COLO668 (cell line): Measurements from ENCODE around the gene CFAP45.

Experiments
- DNase-seq: peaks from one replicate; lab custom pipeline; 2025; ENCODE audit not compliant: unreplicated experiment; lab: John Stamatoyannopoulos, UW

Gene CFAP45

GRCh38 chr1:159880430-159880829 lies 19.5 kb downstream of the CFAP45 start:
- DNase-seq: no peak

GRCh38 chr1:159879977-159880376 lies 20.0 kb downstream of the CFAP45 start:
- no peak for DNase-seq

- DNase-seq: no peak
Observed at GRCh38 chr1:159879136-159879535, 20.8 kb downstream of the CFAP45 start.

- peak; percentile 37 for DNase-seq
Observed at GRCh38 chr1:159877695-159878444, 22.1 kb downstream of the CFAP45 start.

- no peak for DNase-seq
Observed at GRCh38 chr1:159873530-159874143, 26.3 kb downstream of the CFAP45 start.

- no peak for DNase-seq
Observed at GRCh38 chr1:159872891-159873290, 27.1 kb downstream of the CFAP45 start.

GRCh38 chr1:159870704-159871103 lies 29.3 kb downstream of the CFAP45 start:
- no peak for DNase-seq

- DNase-seq: no peak
Observed at GRCh38 chr1:159869607-159870006, 30.4 kb downstream of the CFAP45 start.

- peak; percentile 24 for DNase-seq
Observed at GRCh38 chr1:159869173-159869572, 30.8 kb downstream of the CFAP45 start.

- DNase-seq: no peak
Observed at GRCh38 chr1:159868766-159869165, 31.2 kb downstream of the CFAP45 start.

GRCh38 chr1:159867664-159868026 lies 32.3 kb downstream of the CFAP45 start:
- DNase-seq: peak; percentile 81

GRCh38 chr1:159866905-159867663 lies 32.9 kb downstream of the CFAP45 start:
- DNase-seq: no peak

GRCh38 chr1:159866066-159866465 lies 33.9 kb downstream of the CFAP45 start:
- no peak for DNase-seq

- DNase-seq: no peak
Observed at GRCh38 chr1:159864262-159864661, 35.7 kb downstream of the CFAP45 start.

- DNase-seq: no peak
Observed at GRCh38 chr1:159862557-159862956, 37.4 kb downstream of the CFAP45 start, which contains the start of gene VSIG8. Gene VSIG8, minus strand, starts transcription at chr1:159862657. Its CDS starts 136 bp downstream, at chr1:159862521.

GRCh38 chr1:159862031-159862430 lies 37.9 kb downstream of the CFAP45 start:
- DNase-seq: no peak

- DNase-seq: no peak
Observed at GRCh38 chr1:159861218-159861617, 38.7 kb downstream of the CFAP45 start.

GRCh38 chr1:159860456-159860855 lies 39.5 kb downstream of the CFAP45 start:
- DNase-seq: no peak

GRCh38 chr1:159859767-159860322 lies 40.1 kb downstream of the CFAP45 start:
- no peak for DNase-seq

- no peak for DNase-seq
Observed at GRCh38 chr1:159857889-159858288, 42.1 kb downstream of the CFAP45 start.

- DNase-seq: peak; percentile 16
Observed at GRCh38 chr1:159856576-159856975, 43.4 kb downstream of the CFAP45 start.

- DNase-seq: no peak
Observed at GRCh38 chr1:159855709-159856108, 44.3 kb downstream of the CFAP45 start.
